Hypothalamus (tissue), 51 donors: Measurements from ENCODE around the gene SLC7A10.

Experiments
- DNase-seq, 51 donors: peaks; one replicate each; lab custom pipeline; 2025; lab: John Stamatoyannopoulos, UW

The SLC7A10 gene

DNA sequence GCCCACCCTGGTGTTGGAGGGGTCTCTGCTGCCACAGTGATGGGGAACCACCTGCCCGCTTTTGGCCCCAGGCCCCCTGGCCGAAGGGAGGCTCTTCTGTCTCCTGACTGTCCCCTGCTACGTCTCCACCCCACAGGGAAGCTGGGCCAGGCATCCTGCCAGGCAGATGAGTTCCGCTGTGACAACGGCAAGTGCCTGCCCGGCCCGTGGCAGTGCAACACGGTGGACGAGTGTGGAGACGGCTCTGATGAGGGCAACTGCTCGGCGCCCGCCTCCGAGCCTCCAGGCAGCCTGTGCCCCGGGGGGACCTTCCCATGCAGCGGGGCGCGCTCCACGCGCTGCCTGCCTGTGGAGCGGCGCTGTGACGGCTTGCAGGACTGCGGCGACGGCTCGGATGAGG is 20.5 kb downstream of the SLC7A10 start:
- DNase-seq: no peak

DNA sequence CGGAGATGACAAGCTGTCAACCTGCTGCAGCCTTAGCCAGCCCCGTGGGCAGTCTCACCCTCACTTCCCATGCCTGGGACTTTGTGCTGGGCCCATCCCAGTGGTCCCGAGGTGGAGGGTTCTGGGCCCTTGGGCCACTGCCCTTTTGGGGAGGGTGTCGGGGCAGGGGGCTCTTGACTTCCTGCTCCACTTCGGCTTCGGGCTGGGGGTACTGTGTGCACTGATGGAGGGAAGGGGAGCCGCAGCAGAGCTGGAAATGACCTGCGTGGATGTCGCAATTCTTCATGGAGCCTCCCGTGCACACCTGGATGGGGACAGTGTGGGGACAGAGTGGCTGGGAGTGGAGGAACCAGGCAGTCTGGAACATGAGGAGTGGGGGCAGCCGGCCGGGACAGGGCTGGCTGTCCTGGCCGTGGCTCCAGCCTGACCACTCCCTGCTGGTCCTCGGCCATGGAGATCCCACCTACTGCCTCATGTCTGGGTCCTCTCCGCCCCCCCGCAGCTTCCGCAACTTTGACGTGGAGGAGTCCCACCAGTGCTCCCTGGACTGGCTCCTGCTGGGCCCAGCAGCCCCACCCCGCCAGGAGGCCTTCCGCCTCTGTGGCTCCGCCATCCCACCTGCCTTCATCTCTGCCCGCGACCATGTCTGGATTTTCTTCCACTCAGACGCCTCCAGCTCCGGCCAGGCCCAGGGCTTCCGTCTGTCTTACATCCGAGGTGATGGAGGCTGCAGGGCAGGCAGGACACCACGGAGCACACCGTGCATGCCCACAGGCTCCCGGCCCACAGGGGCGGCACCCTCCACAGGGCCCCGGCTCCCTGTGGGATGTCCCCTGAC is 21.3 kb downstream of the SLC7A10 start:
- no peak for DNase-seq

DNA sequence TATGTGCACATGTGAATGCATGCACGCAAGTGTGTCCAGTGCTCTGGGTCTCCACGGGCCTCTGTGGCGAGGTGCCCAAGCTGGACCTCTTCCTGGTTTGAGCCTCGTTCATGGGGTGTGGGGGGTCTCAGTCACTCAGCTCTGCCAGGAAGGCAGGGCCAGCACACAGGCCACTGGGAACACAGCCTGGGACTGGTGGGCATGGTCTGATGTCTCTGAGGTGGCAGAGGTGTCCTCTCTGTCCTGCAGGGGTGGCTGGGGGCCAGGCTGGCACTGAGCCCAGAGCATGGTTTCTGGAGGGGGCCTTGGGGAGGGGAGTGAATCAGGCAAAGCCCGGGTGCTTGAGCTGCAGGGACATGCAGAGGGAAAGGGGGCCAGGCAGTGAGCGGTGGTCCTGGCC is 22.1 kb downstream of the SLC7A10 start:
- DNase-seq: no peak

DNA sequence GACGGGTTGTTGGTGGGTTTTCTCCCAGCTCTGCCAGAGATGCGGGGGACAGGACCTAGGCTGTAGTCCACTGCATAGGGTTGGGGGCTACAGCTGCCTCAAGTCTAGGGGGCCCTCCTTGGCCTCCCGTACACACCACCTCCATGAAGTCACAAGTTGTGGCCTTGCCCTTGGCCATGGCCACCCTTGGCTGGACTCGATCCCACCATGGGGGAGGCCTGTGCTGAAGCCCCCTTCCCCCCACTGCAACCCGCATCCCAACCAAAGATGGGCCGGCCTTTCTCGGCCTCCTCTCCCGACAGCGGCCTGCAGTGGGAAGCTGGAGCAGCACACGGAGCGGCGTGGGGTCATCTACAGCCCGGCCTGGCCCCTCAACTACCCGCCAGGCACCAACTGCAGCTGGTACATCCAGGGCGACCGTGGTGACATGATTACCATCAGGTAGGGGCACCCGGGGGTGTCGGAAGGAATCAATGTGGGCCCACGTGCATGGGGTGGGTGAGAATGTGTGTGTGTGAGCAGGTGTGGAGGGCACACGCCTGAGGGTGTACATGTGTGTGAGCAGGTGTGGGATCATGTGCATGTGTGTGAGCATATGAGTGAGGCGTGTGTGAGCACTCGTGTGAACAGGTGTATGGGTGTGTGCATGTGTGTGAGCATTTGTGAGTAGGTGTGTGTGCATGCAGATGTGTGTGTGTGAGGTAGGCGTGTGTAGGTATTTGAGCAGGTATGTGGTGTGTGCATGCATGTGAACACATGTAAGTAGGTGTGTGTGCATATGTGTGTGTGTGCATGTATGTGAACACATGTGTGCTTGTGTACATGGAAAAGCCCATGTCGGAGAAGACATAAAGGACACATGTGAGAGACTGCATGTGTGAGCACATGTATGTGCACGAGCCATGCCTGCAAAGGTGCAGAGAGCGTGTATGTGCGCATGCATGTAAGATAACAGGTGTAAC is 22.8 kb downstream of the SLC7A10 start:
- no peak for DNase-seq

DNA sequence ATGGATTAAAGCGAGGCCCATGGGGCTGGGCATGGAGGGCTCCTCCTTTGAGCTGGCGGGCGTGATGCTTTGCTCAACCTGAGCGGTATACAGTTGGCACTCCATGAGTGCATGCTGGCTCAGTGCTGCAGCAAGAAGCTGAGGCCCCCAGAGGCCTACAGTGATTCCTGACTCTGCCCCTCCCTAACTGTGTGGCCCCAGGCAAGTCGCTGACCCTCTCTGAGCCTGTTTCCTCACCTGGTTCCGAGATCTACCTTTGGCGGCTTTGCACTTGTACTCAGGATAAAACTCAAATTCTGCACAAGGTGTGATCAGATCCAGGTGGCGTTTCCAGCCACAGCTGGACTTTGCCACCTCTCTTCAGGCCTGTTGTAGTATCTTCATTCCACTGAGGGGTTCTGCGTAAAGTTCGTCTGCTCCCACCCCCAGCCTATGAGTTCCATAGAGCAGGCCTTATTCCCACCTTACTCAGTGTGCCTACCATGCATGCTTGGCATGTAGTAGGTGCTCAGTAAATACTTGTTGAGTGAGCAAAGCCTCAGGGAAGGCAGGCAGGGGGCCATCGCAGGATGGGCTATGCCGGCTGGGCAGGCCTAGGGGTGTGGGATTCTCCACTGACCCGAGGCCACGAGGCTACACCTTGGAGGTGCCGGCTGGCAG is 23.6 kb downstream of the SLC7A10 start:
- no peak for DNase-seq

DNA sequence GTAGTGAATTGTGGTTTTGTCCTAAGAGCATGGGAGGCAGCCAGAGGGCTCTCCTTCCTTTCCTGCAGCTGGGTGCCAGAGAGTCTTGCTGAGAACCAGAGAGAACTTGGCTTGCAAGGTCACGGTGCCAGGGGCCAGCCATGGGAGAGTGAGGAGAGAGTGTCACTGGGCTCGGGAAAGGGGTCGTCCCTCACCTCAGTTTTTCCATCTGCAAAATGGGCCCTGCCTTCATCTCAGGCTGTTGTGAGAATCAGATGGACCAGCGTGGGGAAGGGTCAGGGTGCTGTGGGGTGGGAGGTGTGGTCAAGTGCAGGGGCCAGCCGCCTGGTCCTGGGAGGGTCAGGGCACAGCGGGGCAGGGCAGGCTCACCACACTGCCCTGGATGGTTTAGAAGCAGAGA is 24.2 kb downstream of the SLC7A10 start:
- no peak for DNase-seq

DNA sequence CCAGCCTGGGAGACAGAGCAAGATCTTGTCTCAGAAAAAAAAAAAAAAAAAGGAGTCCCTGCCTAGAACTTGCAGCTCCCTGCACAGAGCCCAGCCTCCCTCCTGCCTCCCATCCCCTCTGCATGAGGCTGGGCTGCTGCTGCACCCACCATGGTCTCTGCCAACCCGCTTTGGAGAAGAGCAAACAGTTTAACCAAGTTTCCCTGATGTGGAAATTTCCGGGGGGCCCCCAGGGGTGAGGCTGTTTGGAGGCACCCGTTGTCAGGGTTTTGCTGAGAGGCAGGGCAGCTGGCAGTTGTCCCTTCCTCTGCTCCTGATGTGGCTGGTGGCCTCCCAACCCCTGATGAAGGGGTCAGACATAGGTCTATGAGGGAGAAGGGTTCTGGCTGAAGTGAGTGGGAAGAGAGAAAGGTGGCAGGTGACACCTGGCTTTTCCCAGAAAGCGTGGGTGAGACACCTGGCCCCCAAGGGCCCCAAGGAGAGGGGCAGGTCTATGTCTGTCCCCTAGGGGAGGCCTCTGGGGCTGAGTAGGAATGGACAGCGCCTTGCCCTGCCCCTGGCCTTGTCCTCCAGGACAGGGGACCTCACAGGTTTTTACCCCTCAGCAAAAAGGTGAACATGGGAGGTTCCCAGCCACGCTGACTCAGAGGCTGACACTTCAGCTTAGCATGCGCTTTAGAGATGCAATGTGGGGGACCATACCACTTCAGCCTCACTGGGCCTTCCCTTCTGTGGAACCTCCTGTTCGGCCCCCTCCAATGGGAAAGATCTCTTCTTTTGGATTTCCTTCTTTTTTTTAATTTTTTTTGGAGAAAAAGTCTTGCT is 26.0 kb downstream of the SLC7A10 start:
- DNase-seq: no peak

DNA sequence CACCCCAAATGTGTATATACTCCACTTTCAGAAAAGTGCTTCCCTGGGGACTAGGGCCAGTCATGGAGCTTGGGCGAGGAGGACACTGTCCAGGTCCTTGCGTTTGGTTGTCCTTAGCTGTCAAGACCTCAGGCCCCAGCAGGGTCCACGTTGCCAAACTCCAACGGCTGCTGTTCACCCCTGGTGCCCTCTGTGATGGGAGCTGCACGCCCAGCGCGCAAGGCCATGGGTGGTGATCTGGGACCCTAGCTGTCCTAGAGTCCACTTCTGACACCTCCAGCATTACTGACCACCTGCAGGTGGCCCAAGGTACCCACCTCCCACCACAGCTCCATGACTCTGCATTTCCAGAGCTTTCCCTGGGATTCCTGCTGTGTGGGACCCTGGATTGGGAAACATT is 27.5 kb downstream of the SLC7A10 start:
- DNase-seq: no peak

DNA sequence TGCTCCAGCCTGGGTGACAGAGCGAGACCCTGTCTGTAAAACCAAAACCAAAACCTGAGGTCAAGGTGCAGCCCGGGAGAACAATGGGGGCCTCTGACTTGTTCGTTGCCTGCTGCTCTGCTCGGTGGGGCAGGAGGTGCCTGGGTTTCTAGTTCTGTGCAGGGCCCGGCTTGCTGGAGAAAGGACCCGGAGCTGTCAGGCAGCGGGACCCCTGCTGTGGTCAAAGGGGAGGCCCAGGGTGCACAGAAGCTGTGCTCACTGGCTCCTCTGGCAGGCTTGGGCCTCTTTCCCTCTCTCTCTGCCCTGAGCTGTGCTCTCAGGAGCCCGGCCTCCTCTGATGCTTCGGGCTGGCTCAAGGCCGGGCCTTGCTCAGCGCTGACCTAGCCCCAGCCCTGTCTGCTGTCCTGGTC is 28.1 kb downstream of the SLC7A10 start:
- no peak for DNase-seq

DNA sequence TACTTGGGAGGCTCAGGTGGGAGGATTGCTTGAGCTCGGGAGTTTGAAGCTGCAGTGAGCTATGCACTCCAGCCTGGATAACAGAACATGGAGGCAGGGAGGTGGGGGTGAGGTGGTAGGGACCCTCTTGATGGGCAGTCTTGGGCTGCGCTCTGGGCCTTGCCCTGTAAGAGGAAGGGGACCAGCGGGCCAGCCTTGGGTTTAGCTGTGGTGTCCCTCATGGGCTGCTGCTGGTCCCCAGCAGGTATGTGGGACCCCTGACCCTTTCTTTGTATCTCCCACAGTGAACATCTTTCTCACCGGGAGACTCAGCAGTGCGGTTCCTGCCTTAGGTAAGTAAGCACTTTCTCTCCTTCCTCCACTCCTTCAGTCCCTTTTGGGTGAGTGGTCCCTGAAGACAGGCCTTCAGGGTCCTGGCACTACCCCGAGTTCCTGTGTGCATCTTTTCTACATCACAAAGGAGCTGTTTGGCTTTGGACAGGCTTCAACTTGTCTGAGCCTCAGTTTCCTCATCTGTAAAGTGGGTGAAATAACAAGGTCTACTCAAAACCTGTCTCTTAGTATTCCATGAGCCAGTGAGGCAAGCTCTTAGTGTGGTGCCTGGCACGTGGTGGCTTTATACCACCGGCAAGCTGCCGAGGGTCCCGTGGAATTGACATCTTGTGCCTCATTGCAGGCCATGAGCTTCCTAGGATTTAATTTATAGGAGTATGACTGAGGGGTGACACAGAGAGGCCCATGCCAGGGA is 29.0 kb downstream of the SLC7A10 start:
- DNase-seq: no peak

DNA sequence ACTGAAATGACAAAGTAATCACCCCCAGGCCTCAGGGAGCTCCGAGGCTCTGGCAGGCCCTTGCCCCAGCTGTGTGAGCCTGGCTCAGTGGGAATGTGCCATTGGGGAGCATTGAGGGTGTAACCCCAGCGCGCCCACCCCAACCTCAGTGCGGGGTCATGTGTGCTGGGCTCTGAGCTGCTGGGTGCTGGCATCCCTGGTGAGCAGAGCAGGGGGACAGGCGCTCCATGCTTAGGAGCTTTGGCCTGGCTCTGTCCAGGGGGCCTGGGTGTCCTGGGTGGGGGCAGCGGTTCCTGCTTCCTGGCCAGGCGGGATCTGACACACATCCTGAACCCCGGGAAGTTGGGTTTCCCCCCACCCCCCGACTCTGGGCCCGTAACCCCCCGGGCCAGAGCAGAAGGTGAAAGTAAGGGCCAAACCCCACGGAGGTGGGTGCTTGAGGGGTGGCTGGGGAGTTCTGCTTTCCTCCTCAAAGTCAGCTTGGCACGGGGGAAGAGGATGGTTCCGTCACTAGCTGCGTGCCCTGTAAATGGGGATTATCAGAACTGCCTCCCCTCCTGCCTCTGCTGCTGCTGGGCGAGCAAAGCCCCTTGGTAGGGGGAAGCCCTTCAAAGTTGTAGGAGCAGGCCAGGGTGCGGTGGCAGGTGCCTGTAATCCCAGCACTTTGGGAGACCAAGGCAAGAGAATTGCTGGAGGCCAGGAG is 29.9 kb downstream of the SLC7A10 start:
- DNase-seq: no peak

DNA sequence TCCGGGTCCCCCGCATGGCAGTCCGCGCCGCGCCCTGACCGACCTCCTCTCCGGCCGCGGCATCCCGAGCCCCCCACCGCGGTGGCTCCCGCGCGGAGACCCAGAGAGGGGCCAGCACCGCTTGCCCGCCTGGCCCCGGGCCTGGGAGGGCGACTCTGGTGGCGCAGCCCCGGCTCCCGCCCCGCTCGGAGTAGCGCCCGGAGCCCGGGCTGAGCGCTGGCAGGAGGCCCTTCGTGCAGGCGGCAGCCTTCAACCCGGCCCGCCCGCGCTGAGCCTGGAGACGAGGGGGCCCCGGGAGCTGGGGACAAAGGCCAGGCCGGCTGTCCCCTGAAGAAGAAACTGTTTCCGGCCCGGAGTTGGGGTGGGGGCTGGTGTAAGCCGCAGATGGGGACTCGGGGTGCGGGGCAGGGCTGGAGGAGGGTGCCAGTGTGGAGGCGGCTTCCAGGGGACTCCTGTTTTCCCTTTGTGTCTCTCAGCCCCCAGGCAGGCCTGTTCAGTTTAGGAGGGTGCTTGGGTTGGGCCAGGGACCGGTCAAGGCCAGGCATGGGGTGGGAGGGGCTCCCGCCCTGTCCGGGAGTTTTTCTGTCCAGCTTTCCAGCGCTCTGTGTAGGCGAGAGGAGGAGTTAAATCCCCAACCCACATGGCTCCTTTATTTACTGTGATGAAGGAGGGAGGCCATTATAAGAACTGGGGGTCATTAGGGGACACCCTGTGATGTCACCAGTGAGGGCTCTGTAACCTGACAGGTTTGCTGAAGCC is 30.6 kb downstream of the SLC7A10 start:
- DNase-seq: peak in 10 of 51 donors; percentile 23 to 58 (median 42)

DNA sequence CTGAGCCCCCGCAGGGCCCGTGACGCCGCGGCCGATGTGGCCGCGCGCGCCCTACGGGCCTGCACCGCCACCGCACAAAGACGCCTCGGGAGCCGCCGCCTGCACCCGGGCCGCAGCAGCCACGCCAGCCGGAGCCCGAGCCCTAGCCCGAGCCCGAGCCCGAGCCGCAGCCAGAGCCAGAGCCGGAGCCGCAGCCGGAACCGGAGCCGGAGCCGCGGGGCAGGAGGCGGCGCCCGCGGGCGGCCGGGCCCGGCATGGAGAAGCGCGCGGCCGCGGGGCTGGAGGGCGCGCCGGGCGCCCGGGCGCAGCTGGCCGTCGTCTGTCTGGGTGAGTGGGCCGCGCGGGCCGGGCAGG is 31.1 kb downstream of the SLC7A10 start:
- peak in 2 of 51 donors; percentile 46 to 48 for DNase-seq

DNA sequence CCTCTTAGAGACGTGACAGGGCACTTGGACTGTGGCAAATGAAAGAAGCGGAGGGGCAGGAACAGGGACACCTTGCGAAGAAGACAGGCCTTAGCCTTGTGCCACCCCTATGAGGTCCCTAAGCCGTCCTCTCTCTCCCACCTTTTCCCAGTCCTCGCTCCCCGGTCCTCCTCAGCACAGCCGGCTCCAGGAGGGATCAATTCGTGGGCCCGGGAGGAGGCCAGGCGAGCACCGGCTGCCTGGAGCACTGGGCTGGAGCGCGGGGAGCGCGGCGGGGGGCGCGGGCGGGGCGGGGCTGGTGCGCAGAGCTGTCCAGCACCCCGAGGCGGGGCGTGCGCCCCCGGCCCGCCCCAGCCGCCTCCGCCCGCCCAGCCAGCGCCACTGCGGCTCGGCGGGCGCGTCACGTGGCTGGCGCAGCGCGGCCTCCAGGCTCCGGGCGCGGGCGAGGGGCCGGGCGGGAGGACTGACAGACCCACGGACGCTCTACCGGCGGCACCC is 31.7 kb downstream of the SLC7A10 start, which contains the start of gene LRP3:
Gene LRP3, plus strand, starts transcription at position 466 of the 498 bp plus-strand sequence. CDS start 456 bp downstream, outside the sequence.
- DNase-seq: peak in 31 of 51 donors; percentile 4 to 74 (median 44)

DNA sequence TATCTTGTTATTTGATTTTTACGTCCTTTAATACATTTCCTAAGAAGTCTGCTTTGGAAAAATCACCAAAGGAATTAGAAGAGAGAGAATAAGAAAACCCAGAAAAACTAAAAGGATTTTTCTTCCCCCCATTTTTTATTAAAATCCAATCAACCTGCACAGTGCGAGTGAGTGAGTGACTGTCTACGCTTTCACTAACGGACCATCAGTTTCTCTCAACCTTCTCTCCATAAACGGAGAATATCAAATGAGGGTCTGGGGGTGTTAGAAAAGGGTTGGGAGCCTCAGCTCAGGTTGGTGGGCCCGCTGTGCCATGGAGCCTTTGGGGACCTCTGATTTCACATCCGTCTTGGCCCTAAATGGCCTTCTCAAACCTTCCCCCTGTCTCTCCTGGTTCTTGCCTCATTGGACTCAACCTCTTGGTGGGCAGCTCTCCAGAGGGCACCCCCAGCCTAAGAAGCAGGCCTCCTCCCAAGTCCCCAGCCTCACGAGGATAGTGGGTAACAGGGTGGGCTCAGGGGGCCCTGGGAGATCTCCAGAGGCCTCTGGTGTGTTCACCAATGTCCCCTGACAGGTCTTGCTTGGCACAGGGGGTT is 32.3 kb downstream of the SLC7A10 start:
- no peak for DNase-seq

DNA sequence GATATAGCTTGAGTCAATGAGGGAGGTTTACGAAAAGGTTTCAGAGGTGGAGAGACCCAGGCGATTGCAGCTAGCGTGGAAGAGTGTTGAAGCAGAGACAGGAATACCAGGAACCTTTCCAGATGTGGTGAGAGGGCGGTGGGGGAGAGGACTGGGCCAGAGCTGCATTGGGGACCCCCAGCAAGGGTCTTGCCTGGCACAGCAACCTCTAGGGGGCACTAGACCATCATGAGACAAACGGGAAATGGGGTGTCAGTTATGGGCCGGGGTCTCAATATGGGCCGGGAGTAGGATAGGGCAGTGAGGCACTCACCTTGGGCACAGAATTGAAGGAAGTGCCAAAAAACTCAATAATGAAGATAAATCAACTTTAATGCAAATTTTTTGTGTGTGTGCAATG is 33.6 kb downstream of the SLC7A10 start:
- no peak for DNase-seq

DNA sequence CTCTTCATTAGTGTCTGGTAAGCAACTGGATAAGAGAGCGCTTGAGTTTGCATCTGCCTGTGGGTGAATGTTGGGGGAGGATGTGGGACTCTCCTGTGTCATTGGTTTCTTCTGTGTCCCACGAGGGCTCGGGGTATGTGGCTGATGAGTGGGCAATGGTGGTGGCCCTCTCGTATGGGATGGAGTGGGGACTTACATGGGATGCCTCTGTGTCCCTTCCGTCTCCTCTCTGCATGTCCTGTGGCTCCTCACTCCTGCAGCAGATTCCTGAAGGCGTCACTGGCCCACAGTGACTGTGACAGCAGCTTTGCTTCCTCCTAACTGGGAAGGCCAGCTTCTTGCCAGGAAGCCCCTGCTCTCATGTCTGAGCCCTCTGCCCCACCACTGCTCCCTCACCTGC is 34.1 kb downstream of the SLC7A10 start:
- DNase-seq: no peak
